Activated CD4-positive, alpha-beta T cell treated with anti-CD3 and anti-CD28 coated beads, Interleukin-2, amount 50 U/mL, for 4 hours (primary cell): Measurements from ENCODE around the gene C19orf33.

ENCODE experiments used
- DNase-seq, 2 experiments: peaks; one replicate each; pipeline ENCODE4 v3.0.0-alpha.2; 2020

C19orf33 gene

DNA sequence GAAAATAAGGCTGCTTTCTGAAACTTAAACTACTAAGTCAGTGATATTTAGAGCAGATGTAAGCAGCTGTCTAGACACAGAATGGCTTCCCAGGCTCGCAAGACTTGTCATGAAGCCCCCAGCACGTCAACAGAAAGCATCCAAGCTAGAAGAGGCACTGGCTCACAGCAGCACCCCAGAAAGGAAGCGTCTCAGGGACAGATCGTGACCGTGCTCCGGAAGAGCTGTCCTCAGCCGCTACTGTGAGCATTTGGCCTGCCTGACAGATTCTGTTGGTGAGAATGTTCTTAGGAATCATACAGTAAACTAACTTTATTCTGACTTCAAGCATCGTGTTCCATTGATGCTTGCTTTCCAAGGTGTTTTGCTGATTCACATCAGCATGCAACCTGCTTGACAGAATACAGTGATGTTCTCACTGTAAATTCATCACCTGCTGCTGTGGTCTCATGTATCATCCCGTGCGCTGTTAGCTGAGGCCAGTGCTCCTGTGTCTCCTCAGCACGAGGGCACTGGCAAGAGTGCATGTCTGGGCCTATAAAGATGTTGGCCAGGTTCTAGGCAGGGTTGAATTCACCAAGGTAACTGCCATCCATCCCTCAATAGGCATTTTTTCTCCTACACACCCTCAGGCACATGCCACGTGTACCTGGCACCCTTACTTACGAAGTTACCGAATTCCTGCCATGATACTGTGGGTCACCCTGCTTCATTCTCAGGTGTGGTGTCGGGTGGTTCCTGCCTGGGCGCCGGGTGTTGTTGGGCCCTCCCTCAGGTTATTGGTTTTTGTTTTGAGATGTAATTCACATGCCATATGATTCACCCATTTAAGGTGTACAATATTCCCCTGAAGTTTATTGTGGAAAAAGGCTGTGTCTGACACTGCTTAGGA is 23.8 kb upstream of the C19orf33 start:
- DNase-seq: no peak

DNA sequence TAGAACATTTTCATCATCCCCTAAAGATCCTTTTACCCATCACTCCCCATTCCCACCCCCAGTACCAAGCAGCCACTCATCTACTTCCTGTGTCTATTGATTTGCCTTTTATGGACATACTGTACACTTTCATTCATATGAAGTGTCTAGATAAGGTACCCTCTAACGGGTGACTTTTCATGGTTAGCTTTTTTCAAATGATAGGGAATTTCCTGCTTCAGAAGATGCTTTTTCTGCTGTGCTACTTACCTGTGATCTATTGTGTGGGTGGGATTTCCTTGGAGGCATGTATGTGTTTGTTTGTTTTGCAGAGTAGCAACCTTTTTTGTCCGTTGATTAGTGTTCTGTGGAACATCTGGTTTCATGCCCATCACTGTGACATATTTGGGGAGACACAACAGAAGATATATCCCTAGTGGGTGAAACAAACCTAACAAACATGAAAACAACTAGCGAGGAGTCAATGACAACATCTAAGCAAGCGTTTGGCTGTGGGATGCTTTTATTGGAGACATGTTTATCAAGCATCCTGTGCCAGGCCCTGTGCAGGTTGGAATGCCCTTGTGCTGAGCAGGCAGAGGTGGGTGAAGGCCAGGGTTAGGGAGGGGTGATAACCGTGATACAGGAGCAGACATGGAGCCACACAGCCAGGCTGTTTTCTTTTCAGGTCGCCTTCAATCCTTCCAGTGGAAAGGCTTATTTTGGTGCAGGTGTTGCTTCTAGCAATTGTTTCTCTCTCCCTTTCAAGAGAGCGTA is 22.1 kb upstream of the C19orf33 start:
- DNase-seq: no peak

DNA sequence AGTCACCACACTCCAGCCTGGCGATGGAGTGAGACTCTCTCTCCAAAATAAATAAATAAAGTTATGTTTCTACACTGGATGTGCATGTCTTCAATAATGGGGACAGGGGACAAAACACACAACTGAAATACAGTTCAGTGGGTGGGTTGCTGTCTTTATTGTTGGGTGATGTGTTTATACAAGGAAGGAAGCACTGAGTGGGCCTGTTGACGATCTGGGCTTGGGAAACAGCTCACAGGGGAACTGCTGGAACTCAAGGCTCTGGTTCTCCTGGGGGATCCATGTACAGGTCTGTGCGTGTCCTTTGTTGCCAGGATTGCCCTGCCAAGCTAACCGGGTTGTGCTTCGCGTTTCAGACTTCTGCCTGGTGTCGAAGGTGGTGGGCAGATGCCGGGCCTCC is 20.8 kb upstream of the C19orf33 start:
- DNase-seq: no peak

DNA sequence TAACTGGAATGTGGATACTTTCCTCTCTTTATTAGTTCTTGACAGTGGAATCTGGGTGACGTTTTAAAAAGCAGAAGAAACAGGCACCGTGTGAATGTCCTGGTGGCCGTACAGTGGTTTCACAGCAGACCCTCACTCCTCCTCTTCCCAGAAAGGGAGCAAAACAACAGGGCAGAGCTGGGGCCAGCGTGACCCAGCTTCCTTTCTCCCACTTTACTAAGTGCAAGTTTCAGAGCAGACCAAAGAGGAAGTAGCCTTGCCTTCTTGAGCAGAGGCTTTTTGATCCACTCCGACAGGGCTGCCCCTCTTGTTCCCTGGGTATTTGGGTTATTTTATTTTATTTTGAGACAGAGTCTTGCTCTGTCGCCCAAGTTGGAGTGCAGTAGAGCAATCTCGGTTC is 19.6 kb upstream of the C19orf33 start:
- no peak for DNase-seq

DNA sequence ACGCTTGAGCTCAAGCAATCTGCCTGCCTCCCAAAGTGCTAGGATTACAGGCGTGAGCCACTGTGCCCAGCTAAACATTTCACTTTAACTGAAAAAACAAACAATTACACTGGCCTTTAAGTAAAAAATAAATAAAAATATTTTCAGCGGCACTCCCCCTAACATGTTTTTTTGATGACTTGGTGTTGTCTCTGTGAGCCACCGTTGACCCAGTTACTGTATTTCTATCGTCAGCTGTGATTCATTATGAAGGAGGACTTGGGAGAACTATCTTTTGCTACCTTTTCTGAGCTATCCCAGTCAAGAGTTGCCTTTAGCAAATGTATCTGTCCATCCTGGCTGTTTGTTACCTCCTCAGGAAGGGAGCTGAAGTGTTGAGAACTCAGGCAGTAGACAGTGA is 18.5 kb upstream of the C19orf33 start:
- DNase-seq: no peak

DNA sequence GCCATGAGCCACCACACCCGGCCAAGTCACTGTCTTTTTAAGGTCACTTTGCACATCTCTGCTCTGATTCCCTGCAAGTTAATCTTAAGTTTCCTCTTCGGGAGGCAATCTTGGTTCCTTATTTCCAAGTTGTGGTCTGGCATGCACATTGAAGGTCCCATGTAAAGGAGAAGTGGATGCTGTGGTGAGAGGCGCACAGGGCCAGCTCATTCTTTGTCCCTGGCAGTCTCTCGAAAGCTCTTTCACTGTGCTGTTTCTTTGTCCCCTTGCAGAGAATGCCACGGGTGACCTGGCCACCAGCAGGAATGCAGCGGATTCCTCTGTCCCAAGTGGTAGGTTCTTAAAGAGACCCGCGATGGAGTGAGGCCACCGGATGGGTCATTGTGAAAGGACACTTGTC is 16.4 kb upstream of the C19orf33 start:
- DNase-seq: no peak

DNA sequence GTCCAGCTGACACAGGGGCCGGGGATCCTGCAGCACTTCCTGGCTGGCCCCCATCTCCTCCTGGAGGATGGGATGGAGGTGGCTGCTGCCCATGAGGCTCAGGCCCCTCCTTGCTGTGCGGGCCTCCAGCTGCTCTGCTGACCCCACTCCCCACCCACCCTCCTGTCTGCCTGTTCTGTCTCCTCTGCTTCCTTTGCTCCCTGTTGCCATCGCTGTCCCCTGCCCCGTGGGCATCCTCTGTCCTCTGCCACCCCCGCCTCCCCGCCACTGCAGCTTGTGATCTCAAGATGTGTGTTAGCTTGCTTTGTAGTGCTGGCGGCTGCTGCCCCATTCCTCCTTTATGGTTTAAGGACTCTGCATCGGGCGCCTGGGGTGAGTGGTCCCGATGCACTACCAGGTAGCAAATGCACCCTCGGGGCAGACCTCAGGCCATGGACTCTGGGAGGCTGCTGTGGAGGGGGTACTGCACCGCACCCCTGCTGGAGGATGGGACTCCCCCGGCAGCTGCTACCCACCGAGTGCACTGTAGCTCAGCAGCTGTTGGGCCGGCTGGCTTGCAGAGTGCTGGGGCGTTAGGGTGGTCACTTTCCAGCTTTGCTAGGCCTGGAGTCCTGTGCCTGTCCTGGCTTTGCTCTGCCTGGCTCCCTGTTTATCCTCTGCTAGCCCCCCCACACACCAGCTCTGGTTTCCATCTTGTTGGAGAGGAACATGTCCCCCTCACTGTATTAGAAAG is 15.8 kb upstream of the C19orf33 start:
- no peak for DNase-seq

DNA sequence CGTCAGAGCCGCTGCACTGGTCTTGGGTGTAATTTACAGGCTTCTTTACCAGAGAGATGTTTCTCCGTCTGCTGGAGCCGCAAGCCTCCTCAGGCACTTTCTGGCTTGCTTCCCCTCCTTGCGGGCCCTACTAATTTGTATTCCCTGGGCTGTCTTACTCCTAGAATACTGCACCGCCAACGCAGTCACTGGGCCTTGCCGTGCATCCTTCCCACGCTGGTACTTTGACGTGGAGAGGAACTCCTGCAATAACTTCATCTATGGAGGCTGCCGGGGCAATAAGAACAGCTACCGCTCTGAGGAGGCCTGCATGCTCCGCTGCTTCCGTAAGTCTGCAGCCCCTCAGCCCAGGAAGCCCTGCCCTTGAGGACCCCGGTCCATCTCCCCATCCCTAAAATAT is 14.1 kb upstream of the C19orf33 start:
- no peak for DNase-seq

DNA sequence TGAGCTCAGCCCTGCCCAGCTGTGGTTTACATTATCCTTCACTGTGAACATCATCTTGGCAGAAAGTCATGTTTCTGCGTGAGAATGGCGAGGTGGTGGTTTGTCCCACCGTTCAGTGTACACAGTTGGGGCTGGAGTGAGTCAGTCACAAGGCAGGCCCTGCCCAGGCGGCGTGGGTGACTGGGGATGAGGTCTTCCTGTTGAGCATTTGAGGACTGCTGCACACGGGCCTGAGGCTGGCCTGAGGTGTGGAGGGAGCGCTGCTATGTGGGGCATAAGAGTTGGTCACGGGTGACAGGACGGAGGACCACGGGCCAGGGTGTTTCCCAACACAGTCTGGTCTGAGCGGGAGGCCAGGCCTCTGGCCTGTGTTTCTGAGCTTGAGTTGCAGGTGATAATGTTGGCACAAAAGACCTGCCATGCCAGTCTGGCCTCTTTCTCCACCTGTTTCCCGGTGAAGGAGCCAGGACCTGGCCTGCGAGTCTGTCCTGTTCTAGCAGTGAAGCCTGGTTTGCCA is 13.4 kb upstream of the C19orf33 start:
- DNase-seq: no peak

DNA sequence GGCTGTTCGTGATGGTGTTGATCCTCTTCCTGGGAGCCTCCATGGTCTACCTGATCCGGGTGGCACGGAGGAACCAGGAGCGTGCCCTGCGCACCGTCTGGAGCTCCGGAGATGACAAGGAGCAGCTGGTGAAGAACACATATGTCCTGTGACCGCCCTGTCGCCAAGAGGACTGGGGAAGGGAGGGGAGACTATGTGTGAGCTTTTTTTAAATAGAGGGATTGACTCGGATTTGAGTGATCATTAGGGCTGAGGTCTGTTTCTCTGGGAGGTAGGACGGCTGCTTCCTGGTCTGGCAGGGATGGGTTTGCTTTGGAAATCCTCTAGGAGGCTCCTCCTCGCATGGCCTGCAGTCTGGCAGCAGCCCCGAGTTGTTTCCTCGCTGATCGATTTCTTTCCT is 12.2 kb upstream of the C19orf33 start:
- no peak for DNase-seq

DNA sequence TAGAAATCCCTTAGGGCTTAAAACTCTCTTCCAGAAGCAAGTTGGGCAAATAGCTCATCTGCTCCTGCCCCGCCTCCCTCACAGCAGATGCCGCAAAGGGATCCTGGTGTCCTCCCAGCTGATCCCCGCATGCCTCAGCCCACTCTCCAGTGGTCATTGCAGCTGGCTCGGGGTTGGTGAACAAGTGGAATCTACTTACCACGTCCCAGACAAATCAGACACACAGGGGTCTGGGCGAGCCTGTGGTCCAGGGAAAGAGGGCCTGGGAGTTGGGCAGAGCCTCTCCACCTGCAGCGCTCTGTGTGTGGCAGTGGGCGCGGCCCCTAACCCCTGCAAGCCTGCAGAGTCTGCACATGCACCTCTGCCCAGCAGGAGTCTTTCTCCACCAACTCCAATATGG is 10.8 kb upstream of the C19orf33 start:
- no peak for DNase-seq

DNA sequence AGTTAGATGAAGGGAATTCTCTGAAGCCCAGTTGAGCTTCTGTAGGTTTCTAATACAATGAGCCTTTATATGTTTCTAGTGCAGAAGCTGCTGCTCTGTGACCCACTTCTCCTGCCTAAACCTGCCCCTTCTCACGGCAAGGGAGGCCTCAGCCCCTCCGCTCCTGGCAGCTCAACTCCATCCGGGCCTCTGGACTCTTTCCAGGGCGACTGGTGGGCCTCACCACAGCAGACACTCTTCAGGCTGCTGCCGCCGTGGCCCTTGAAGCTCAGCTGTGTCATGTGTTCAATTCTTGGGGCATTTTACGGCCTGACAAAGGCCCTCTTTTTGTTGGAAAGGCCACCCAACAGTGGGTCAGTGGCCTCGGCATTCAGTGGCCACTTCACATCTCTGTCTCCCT is 10.0 kb upstream of the C19orf33 start:
- DNase-seq: no peak

DNA sequence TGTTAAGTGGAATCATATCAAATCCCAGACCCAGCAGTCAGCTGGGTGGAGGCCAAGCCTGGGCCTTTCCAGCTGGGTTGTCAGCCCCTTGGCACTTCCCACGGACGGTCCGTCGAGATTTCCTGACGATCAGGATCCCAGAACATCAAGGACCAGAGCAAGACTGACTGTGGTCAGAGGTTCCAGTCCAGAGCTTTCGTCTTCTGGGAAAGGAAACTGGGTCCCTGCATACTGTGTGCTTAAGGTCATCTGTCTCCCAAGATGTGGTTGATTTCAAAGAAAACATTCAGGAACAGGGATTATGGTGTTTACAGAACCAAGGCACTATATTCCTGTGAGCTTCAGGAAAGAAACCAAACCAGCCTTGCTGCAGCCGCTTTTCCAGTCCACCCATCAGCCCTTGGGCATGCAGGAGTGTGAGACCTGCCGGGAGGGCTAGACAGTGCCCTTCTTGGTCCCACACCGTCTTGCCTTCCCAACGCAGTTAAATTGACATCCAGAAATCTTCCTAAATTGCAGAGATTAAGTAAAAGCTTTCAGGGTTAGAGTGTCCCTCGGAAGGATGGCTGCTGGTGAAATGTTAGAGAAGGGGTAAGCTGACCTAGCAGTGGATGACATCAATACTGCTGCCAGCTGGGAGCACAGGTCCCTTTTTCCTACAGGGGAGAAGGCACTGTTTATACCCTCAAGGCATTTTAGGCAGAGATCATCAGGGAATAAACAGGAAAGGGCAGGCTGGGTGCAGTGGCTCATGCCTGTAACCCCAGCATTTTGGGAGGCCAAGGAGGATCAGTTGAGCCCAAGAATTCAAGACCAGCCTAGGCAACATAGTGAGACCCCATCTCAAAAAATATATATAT is 5.0 kb upstream of the C19orf33 start:
- DNase-seq: no peak

DNA sequence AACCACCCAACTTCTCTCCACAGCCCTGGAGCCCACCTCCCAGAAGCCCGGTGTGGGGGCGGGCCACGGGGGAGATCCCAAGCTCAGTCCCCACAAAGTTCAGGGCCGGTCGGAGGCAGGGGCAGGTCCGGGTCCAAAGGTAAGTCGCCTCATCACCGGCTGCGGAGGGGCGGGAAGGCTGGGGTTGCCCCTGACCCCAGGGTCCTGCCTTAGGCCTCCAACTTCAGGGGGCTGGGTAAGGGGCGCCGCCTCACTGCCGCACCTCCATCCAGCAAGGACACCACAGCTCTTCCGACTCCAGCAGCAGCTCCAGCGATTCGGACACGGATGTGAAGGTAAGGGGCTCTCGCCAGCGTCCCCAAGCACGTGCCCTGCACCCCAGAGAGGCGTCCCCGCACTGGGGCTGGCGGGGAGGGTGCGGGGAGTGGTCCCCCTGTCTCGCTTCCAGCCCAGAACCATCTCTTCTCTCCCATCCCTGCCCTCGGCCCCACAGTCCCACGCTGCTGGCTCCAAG is 358 bp downstream of the C19orf33 start:
- DNase-seq: no peak

DNA sequence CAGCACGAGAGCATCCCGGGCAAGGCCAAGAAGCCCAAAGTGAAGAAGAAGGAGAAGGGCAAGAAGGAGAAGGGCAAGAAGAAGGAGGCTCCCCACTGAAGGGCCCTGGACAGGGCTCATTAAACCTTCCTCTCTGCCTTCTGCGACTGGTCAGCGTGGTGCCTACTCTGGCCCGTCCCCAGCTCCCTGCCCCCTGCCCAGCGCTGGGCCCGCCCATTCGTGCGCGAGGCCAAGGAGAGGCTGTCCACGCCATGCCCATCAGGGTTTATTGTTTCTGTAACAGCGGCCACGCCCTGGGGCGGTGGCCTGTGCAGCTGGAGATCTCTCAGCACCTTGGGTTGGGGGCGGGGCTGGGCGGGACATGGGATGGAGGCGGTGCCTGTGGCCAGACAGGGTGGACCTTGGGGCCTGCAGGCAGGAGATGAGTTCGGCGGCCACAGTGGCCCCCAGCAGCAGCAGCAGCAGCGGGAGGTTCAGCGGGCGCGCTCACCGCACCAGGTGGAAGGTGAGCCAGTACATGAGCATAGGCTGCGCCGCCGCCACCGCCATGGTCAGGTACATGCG is 897 bp downstream of the C19orf33 start:
- no peak for DNase-seq

DNA sequence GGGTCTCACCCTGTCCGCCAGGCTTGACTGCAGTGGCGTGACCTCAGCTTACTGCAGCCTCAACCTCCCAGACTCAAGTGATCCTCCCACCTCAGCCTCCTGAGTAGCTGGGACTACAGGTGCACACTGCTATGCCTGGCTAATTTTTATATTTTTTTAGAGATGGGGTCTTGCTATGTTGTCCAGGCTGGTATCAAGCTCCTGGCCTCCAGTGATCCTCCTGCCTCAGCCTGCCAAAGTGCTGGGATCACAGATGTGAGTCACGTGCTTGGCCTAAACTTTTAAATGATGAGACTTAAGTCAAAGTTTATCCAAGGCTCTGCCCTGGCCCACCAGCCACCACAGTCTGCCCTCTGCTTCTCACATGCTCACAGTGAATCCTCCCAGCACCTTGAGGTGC is 2.2 kb downstream of the C19orf33 start:
- DNase-seq: no peak

DNA sequence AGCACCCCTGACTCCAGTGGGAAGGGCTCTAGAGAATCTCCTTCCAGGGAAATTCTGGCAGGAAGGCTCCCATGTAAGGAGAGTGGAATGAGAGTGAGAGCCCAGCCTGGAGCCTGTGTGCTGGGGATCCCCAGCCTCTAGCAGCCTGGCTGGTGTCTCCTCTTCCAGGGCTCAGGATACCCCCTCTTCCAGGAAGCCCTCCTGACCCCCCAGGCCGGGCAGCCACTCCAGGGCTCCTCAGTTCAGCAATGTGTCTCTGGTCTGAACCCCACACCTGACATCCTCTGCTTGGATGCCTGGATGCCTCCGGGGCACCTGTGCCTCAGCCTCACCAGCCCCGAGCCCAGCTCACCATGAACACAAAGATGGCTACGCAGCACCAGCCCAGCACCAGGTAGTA is 3.0 kb downstream of the C19orf33 start:
- no peak for DNase-seq

DNA sequence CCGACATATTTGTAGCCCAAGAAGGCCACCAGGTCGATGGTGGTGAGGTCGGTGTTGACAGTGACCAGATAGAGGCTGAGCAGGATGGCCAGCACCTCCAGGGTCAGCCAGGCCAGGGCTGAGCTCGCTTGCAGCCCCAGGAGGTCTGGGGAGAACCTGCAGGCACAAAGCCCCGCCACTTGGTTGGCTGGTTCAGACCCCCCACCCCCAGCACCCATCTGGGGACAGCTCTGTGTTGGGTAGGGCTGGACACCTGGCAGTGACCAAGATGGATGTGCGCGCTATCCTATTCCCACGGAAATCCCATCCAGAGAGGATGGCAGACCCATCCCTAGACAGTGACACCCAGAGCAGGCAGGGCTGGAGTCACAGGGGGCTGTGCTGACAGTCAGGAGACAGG is 3.5 kb downstream of the C19orf33 start:
- DNase-seq: no peak

DNA sequence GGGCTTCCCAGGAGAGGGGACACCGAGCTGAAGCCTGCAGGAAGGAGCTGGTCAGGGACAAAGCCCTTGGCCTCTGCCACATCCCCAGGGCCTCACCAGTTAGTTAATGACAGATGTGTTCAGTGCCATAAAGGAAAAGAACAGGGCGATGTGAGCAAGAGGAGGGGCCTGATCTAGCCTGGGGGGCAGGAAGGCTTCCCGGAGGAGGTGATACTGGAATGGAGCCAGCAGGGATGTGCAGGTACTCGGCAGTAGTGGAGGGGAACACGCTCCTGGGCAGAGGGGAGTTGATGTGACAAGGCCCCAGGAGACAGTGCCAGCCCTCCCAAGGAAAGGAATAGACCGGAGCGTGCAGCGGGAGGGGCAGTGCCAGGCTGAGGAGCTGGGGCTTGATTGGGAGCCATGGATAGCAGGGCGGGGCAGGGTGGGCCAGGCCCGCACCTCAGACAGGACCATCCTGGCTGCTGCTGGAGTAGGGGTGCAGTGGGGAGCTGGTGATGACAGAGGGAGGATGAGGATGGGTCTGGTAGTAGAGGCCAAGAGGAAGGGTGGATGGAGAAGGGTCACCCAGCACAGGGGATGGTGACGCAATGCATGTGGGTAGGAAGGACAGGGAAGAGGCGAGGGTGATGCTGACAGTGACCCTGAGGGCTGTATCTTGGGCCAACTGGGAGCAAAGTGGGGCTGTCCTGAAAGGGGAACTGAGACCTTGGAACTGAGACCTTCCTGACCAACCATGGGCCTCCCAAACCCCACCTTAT is 4.1 kb downstream of the C19orf33 start:
- no peak for DNase-seq

DNA sequence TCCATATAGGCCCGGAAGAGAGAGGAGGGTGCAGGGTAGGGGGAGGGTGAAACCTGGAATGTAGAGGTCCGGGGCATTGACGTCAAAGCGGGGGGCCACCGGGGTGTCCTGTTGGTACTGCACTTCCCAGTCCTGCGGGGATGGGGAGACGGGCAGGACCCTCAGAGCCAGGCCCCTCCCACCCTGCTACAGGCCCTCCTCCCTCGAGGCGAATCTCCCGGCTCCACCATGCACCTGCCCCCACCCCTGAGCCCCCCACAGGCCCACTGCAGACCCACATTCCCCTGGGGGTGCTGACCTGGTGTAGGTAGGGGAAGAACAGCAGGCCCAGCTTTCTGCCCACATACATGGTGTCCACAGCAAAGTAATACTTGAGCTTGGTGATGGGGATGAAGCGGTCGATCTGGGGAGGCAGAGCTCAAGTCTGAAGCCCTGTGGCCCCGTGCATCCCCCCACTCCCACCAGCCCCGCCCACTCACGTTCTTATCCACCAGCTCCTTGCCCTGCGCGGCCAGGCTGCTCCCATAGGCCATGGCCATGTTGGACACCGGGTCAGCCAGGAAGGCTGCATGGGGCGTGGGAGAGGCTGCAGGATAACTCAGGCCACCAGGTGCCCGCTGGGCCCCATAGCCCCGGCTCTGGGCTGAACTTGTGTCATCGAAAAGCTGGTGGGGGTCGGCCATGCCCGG is 5.0 kb downstream of the C19orf33 start:
- DNase-seq: no peak
